ENCODE measurements around the gene SLC6A13.

The SLC6A13 gene

DNA sequence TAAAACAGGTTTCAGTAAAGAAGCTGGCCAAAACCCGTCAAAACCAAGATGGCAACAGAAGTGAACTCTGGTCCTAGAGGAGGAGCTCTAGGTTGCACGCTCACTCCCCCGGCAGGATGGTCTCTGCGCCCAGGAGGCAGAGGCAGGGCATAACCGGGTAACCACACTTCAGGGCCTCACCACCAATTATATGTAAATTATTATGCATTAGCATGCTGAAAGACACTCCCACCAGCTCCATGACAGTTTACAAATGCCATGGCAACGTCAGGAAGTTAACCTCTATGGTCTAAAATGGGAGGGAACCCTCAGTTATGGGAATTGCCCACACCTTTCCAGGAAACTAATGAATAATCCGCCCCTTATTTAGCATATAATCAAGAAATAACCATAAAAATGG, 28.6 kb downstream of the SLC6A13 start:
- Histone ChIP-seq H3K27ac (ENCODE audit: low read depth, low read length) (no peak overlapping the region), H3K79me2 (ENCODE audit: control insufficient read depth, insufficient read depth, low read length, poor library complexity) (no peaks in the 10 kb centered on the region), H4K8ac (ENCODE audit: low read depth, low read length) (no peak overlapping the region), H2AK5ac (ENCODE audit: low read length) (no peak overlapping the region), H3K18ac (ENCODE audit: low read length) (no peak overlapping the region), H3K4ac (ENCODE audit: low read depth, low read length) (no peak overlapping the region), H3K36me3 (ENCODE audit: control insufficient read depth in 1 of 2, insufficient read depth in 2 of 2, low read length in 2 of 2) (no peaks in the 10 kb centered on the region), H2BK5ac (ENCODE audit: low read depth, low read length, poor library complexity) (no peak overlapping the region), H4K12ac (ENCODE audit: low read depth, low read length) (no peak overlapping the region), H3K4me1 (ENCODE audit: control insufficient read depth in 1 of 2, insufficient read depth in 2 of 2, low read length in 2 of 2) (no peaks in the 10 kb centered on the region), H2BK12ac (ENCODE audit: low read length) (no peak overlapping the region), H3K79me1 (ENCODE audit: low read length) (no peaks in the 10 kb centered on the region), H3K23ac (ENCODE audit: low read length) (no peak overlapping the region), H3K14ac (ENCODE audit: low read length) (no peak overlapping the region), H2BK120ac (ENCODE audit: insufficient read depth, low read length, poor library complexity) (no peak overlapping the region), H3K4me2 (ENCODE audit: low read length) (no peak overlapping the region), H3K27me3 (ENCODE audit: insufficient read depth, low read length) (no peaks in the 10 kb centered on the region), H2AFZ (ENCODE audit: insufficient read depth, low read length, poor library complexity) (no peak overlapping the region), H3K9ac (ENCODE audit: low read length) (no peak overlapping the region), H4K91ac (ENCODE audit: low read depth, low read length) (no peak overlapping the region), H3K9me3 (ENCODE audit: insufficient read depth, low read depth, low read length) (peaks cover 20% of the 10 kb centered on the region), H3K4me3 (ENCODE audit: low read depth, low read length) (no peak overlapping the region)
- no CpG with 5 or more reads among the region's 7 CpGs for whole genome bisulfite sequencing (ENCODE audit: extremely low coverage, insufficient coverage, insufficient read length)
- no peak for DNase-seq

DNA sequence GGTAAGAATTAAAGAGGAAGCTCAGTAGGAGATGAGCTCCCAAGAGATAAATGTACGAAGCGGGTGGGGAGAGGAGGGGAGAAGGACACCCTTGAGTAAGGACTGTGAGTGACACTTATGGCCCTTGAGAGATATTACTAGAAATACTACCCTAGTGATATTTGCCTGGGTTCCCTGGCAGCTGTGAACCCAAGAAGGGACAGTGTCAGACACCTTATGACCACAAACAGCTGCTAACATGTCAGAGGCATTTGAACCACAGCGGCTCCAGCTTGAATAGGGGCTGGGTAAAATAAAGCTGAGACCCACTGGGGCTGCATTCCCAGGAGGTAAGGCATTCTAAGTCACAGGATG, 29.0 kb downstream of the SLC6A13 start:
- H3K23ac ChIP-seq (ENCODE audit: low read length): no peak overlapping the region
- no peaks in the 10 kb centered on the region for H3K27me3 ChIP-seq (ENCODE audit: insufficient read depth, low read length)
- H3K4me1 ChIP-seq (ENCODE audit: control insufficient read depth in 1 of 2, insufficient read depth in 2 of 2, low read length in 2 of 2): no peaks in the 10 kb centered on the region
- H3K79me1 ChIP-seq (ENCODE audit: low read length): no peaks in the 10 kb centered on the region
- no peak overlapping the region for H4K8ac ChIP-seq (ENCODE audit: low read depth, low read length)
- no peak overlapping the region for H2BK12ac ChIP-seq (ENCODE audit: low read length)
- no peak overlapping the region for H3K14ac ChIP-seq (ENCODE audit: low read length)
- H3K4me2 ChIP-seq (ENCODE audit: low read length): no peak overlapping the region
- no peak overlapping the region for H4K91ac ChIP-seq (ENCODE audit: low read depth, low read length)
- no peak overlapping the region for H2AK5ac ChIP-seq (ENCODE audit: low read length)
- no peak overlapping the region for H3K4me3 ChIP-seq (ENCODE audit: low read depth, low read length)
- H3K18ac ChIP-seq (ENCODE audit: low read length): no peak overlapping the region
- H3K36me3 ChIP-seq (ENCODE audit: control insufficient read depth in 1 of 2, insufficient read depth in 2 of 2, low read length in 2 of 2): no peaks in the 10 kb centered on the region
- H3K79me2 ChIP-seq (ENCODE audit: control insufficient read depth, insufficient read depth, low read length, poor library complexity): no peaks in the 10 kb centered on the region
- no peak for DNase-seq
- H2BK5ac ChIP-seq (ENCODE audit: low read depth, low read length, poor library complexity): no peak overlapping the region
- no peak overlapping the region for H2AFZ ChIP-seq (ENCODE audit: insufficient read depth, low read length, poor library complexity)
- WGBS (ENCODE audit: extremely low coverage, insufficient coverage, insufficient read length): no CpG with 5 or more reads among the region's 3 CpGs
- H3K9ac ChIP-seq (ENCODE audit: low read length): no peak overlapping the region
- no peak overlapping the region for H4K12ac ChIP-seq (ENCODE audit: low read depth, low read length)
- H3K27ac ChIP-seq (ENCODE audit: low read depth, low read length): no peak overlapping the region
- no peak overlapping the region for H3K4ac ChIP-seq (ENCODE audit: low read depth, low read length)
- peaks cover 18% of the 10 kb centered on the region for H3K9me3 ChIP-seq (ENCODE audit: insufficient read depth, low read depth, low read length)
- H2BK120ac ChIP-seq (ENCODE audit: insufficient read depth, low read length, poor library complexity): no peak overlapping the region

DNA sequence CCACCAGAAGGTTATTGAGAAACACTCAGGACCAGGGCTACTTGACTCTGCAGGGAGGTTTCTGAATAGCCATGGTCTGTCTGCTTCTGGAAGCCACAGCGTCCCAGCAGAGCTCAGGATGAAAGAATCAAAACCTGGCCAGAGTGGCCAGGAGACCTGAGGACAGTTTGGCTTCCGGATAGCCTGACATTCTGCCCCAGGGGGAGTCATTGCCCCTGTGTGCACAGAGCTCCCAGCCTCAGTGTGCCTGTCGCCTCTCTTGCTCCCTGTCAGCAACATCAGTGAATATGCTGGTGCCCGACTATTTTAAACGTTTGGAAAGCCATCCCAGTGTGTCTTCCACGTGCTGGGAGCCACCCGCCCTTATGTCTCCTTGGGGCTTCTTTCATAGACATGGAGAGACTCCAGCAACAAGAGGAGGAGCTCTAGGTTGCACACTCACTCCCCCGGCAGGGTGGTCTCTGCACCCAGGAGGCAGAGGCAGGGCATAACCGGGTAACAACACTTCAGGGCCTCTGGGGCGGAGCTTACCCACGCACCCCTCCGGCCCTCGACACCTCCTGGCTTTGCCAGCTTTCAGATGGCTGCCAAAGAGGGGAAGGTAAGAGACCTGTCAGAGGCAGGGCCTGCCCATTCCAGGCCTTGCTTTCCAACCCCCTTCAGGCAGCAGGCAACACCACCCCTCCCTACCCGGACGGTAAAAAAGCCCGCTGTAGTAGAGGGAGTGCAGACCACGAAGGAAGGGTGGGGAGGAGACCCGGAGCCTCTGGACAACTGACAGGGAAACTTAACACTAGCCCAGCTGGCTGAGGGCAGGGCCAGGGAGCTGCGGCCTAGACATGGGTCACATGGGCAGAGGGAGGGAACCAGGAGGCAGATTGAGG, 29.7 kb downstream of the SLC6A13 start:
- H3K4me1 ChIP-seq (ENCODE audit: control insufficient read depth in 1 of 2, insufficient read depth in 2 of 2, low read length in 2 of 2): no peaks in the 10 kb centered on the region
- H3K18ac ChIP-seq (ENCODE audit: low read length): no peak overlapping the region
- no peak overlapping the region for H3K9ac ChIP-seq (ENCODE audit: low read length)
- no peak overlapping the region for H3K23ac ChIP-seq (ENCODE audit: low read length)
- no peak overlapping the region for H4K12ac ChIP-seq (ENCODE audit: low read depth, low read length)
- H4K8ac ChIP-seq (ENCODE audit: low read depth, low read length): no peak overlapping the region
- peaks cover 18% of the 10 kb centered on the region for H3K9me3 ChIP-seq (ENCODE audit: insufficient read depth, low read depth, low read length)
- no peak overlapping the region for H3K4me3 ChIP-seq (ENCODE audit: low read depth, low read length)
- H2BK120ac ChIP-seq (ENCODE audit: insufficient read depth, low read length, poor library complexity): no peak overlapping the region
- no peak overlapping the region for H2BK12ac ChIP-seq (ENCODE audit: low read length)
- H3K27me3 ChIP-seq (ENCODE audit: insufficient read depth, low read length): no peaks in the 10 kb centered on the region
- H3K4me2 ChIP-seq (ENCODE audit: low read length): no peak overlapping the region
- no peak overlapping the region for H2AFZ ChIP-seq (ENCODE audit: insufficient read depth, low read length, poor library complexity)
- DNase-seq: no peak
- no peaks in the 10 kb centered on the region for H3K36me3 ChIP-seq (ENCODE audit: control insufficient read depth in 1 of 2, insufficient read depth in 2 of 2, low read length in 2 of 2)
- H2AK5ac ChIP-seq (ENCODE audit: low read length): no peak overlapping the region
- H3K4ac ChIP-seq (ENCODE audit: low read depth, low read length): no peak overlapping the region
- no peak overlapping the region for H3K14ac ChIP-seq (ENCODE audit: low read length)
- H3K27ac ChIP-seq (ENCODE audit: low read depth, low read length): no peak overlapping the region
- no peaks in the 10 kb centered on the region for H3K79me2 ChIP-seq (ENCODE audit: control insufficient read depth, insufficient read depth, low read length, poor library complexity)
- no peak overlapping the region for H4K91ac ChIP-seq (ENCODE audit: low read depth, low read length)
- WGBS (ENCODE audit: extremely low coverage, insufficient coverage, insufficient read length): no CpG with 5 or more reads among the region's 19 CpGs
- H2BK5ac ChIP-seq (ENCODE audit: low read depth, low read length, poor library complexity): no peak overlapping the region
- H3K79me1 ChIP-seq (ENCODE audit: low read length): no peaks in the 10 kb centered on the region

DNA sequence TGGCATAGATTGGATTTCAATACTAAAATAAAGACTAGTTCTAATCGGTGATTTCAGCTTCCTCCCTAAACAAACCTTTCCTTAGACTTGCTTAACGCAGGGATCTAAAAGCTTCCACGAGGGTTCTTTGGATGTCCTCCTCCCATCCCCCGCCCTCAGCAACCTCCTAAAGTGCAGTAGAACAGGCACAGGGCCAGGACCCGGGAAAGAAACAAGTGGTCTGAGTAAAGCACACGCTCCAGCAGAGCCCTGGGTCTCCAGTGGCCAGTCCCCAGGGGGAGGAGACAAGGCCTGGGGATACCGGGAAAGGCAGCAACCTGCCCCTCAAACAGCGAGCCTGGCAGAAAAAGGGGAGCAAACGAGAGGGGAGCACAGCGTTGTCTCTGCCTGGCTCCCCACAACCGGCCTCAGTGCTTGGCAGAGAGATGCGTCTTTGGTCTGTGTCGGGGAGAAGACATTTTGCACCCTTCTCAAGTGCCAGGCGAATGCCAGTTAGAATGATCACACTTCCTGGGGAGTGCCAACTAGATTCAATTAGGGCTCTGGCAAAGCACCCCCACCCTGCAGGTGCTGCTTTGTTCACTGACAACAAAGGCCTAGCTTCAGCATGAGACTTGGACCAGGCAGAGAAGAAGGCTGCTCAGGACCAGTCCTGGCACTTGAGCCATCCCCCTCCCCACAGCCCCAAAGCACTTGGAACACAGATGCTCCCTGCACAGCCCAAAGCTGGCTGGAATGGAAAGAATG, 31.5 kb downstream of the SLC6A13 start:
- Histone ChIP-seq H3K4me3 (ENCODE audit: low read depth, low read length) (no peak overlapping the region), H4K91ac (ENCODE audit: low read depth, low read length) (no peak overlapping the region), H3K9me3 (ENCODE audit: insufficient read depth, low read depth, low read length) (peaks cover 4% of the 10 kb centered on the region), H3K27me3 (ENCODE audit: insufficient read depth, low read length) (no peaks in the 10 kb centered on the region), H2AFZ (ENCODE audit: insufficient read depth, low read length, poor library complexity) (no peak overlapping the region), H3K4me2 (ENCODE audit: low read length) (no peak overlapping the region), H3K9ac (ENCODE audit: low read length) (no peak overlapping the region), H3K18ac (ENCODE audit: low read length) (no peak overlapping the region), H3K27ac (ENCODE audit: low read depth, low read length) (no peak overlapping the region), H2BK12ac (ENCODE audit: low read length) (no peak overlapping the region), H2BK120ac (ENCODE audit: insufficient read depth, low read length, poor library complexity) (no peak overlapping the region), H3K4ac (ENCODE audit: low read depth, low read length) (no peak overlapping the region), H4K12ac (ENCODE audit: low read depth, low read length) (no peak overlapping the region), H3K79me1 (ENCODE audit: low read length) (no peaks in the 10 kb centered on the region), H2BK5ac (ENCODE audit: low read depth, low read length, poor library complexity) (no peak overlapping the region), H3K23ac (ENCODE audit: low read length) (no peak overlapping the region), H3K36me3 (ENCODE audit: control insufficient read depth in 1 of 2, insufficient read depth in 2 of 2, low read length in 2 of 2) (no peaks in the 10 kb centered on the region), H4K8ac (ENCODE audit: low read depth, low read length) (no peak overlapping the region), H3K4me1 (ENCODE audit: control insufficient read depth in 1 of 2, insufficient read depth in 2 of 2, low read length in 2 of 2) (no peaks in the 10 kb centered on the region), H3K14ac (ENCODE audit: low read length) (no peak overlapping the region), H3K79me2 (ENCODE audit: control insufficient read depth, insufficient read depth, low read length, poor library complexity) (no peaks in the 10 kb centered on the region), H2AK5ac (ENCODE audit: low read length) (no peak overlapping the region)
- WGBS (ENCODE audit: extremely low coverage, insufficient coverage, insufficient read length): no CpG with 5 or more reads among the region's 14 CpGs
- no peak for DNase-seq
